Calu3 (cell line): ENCODE measurements around the gene BBIP1. TPM values are rescaled to one million over a fixed set of nuclear protein-coding genes. Genes with fewer than 3 reads are reported as not detected.
"Not testable (repeated sequence)": the region's sequence is repeated elsewhere in the genome, so short reads cannot be mapped to it uniquely, and the experiment has no call there.

ENCODE experiments used
- BruUV-seq: library from RNA; stranded (reverse); fragments of 400-500 nt; replicated peaks from 2 replicates; lab custom pipeline; 2021; lab: Mats Ljungman, UMichigan
- CTCF ChIA-PET: fragments of 300-600 bp; sonication (Branson Sonifier 250); formaldehyde crosslinking; loops from one replicate; lab custom pipeline; 2022; ENCODE audit warnings: antibody characterized with exemption; lab: Charles Lee
- DNase-seq: peaks from one replicate; pipeline ENCODE4 v3.0.0; 2022
- H3K27ac Mint-ChIP-seq: one replicate; pipeline ENCODE4 v1.8.0; 2022; ENCODE audit warnings: mixed read lengths; ENCODE audit not compliant: unreplicated experiment
- H3K27me3 Mint-ChIP-seq: one replicate; pipeline ENCODE4 v1.8.0; 2022; ENCODE audit warnings: mixed read lengths; ENCODE audit not compliant: unreplicated experiment
- H3K36me3 Mint-ChIP-seq: one replicate; pipeline ENCODE4 v1.8.0; 2022; ENCODE audit warnings: mild to moderate bottlenecking, moderate library complexity, mixed read lengths; ENCODE audit not compliant: insufficient read depth, unreplicated experiment
- H3K4me1 Mint-ChIP-seq: one replicate; pipeline ENCODE4 v1.8.0; 2022; ENCODE audit warnings: mild to moderate bottlenecking, low read depth, mixed read lengths; ENCODE audit not compliant: unreplicated experiment
- H3K4me3 Mint-ChIP-seq: one replicate; pipeline ENCODE4 v1.8.0; 2022; ENCODE audit warnings: mild to moderate bottlenecking, low read depth, moderate library complexity, mixed read lengths; ENCODE audit not compliant: unreplicated experiment
- H3K9me3 Mint-ChIP-seq: one replicate; pipeline ENCODE4 v1.8.0; 2022; ENCODE audit warnings: low read depth, mixed read lengths; ENCODE audit not compliant: unreplicated experiment
- intact Hi-C: fragments of 100-400 bp; cut with micrococcal nuclease; formaldehyde crosslinking; loops from one replicate; pipeline ENCODE4 v1.10.0; 2022; ENCODE audit not compliant: unreplicated experiment
- total RNA-seq: library from RNA; stranded (reverse); gene quantifications from 2 replicates; pipeline ENCODE4 v1.2.3, GENCODE V29; 2022
- TF ChIP-seq, protein P1 (sequence below): fragments of 200-600 bp; IDR thresholded peaks from one replicate; pipeline ENCODE4 v1.8.0; 2022; ENCODE audit warnings: antibody characterized with exemption; ENCODE audit not compliant: unreplicated experiment

Gene BBIP1
- total RNA-seq, 1 experiment from 2014 or later, result 15.8 TPM

DNA sequence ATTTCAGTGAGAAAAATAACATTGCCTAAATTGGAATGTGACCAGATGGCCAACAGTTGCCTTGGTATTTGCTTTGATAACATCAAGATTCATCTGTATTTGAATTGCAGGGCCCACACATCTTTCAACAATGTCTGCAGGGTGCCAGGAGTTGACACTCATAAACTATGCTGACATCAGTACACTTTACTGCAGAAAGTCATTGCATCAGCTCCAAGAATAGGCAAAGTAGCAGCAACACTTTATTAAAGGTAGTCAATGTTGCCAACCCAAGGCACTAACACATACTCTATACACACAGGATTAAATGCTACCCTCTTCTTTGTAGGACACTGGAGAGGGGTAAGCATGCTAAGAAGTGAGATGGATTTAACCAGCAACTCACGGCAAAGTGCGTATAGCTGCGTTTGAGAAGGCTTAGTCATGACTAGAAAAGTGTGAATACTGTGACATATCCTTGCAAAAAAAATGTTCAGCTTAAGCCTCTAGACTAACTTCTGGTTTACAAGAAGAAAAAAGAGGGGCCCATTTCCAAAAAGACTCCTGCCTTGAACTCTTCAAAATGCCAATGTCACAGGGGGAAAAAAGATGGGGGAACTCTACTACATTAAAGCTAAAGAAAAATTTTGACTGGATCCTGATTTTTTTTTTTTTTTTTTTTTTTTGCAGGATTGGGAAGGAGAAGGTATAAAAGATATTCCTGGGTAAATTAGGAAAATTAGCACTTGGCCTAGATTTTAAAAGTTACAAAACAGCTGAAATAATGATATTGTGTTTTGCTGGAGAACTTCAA is 2.2 kb downstream of the BBIP1 start:
- TF ChIP-seq, protein P1, sequence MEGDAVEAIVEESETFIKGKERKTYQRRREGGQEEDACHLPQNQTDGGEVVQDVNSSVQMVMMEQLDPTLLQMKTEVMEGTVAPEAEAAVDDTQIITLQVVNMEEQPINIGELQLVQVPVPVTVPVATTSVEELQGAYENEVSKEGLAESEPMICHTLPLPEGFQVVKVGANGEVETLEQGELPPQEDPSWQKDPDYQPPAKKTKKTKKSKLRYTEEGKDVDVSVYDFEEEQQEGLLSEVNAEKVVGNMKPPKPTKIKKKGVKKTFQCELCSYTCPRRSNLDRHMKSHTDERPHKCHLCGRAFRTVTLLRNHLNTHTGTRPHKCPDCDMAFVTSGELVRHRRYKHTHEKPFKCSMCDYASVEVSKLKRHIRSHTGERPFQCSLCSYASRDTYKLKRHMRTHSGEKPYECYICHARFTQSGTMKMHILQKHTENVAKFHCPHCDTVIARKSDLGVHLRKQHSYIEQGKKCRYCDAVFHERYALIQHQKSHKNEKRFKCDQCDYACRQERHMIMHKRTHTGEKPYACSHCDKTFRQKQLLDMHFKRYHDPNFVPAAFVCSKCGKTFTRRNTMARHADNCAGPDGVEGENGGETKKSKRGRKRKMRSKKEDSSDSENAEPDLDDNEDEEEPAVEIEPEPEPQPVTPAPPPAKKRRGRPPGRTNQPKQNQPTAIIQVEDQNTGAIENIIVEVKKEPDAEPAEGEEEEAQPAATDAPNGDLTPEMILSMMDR, result no peak
- CTCF ChIA-PET, result no interaction called here
- Mint-ChIP-seq H3K9me3 (no peaks in the 10 kb centered on the region), H3K36me3 (peaks cover 35% of the 10 kb centered on the region), H3K27me3 (no peaks in the 10 kb centered on the region), H3K27ac (no peak overlapping the region), H3K4me1 (peaks cover 8% of the 10 kb centered on the region), H3K4me3 (no peak overlapping the region)
- no TSS peak for BruUV-seq
- intact Hi-C loops, result no loop called here
- DNase-seq, result no peak

DNA sequence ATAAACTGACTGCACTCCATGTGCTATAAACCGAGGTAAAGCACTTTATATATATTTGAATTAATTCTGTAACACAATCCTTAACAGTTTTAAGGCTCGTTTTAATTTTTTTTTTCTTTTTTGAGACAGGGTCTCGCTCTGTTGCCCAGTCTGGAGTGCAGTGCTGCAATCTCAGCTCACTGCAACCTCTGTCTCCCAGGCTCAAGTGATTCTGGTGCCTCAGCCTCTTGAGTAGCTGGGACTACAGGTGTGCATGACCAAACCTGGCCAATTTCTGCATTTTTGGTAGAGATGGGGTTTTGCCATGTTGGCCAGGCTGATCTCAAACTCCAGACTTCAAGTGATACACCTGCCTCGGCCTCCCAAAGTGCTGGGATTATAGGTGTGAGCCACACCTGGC is 3.4 kb downstream of the BBIP1 start:
- H3K4me3 Mint-ChIP-seq, intact Hi-C loops, H3K27ac Mint-ChIP-seq, H3K4me1 Mint-ChIP-seq, H3K27me3 Mint-ChIP-seq, BruUV-seq, DNase-seq, H3K9me3 Mint-ChIP-seq, CTCF ChIA-PET: not testable (repeated sequence)
- H3K36me3 Mint-ChIP-seq, result peaks cover 30% of the 10 kb centered on the region

DNA sequence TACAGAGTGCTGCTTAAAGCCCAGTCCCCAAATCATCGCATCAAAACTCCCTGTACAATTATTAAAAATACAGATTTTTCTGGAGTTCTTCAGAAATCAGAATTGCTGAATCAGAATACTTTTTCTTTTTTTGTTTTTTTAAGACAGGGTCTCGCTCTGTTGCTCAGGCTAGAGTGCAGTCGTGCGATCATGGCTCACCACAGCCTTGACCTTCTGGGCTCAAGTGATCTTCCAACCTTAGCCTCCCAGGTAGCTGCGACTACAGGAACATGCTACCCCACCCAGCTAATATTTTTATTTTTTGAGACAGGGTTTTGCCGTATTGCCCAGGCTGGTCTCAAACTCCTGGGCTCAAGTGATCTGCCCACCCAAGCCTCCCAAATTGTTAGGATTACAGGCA is 3.9 kb downstream of the BBIP1 start:
- no peak for DNase-seq
- intact Hi-C loops, result no loop called here
- no peaks in the 10 kb centered on the region for H3K27me3 Mint-ChIP-seq
- H3K36me3 Mint-ChIP-seq, result peaks cover 24% of the 10 kb centered on the region
- H3K4me3 Mint-ChIP-seq, result no peak overlapping the region
- H3K9me3 Mint-ChIP-seq, result no peaks in the 10 kb centered on the region
- BruUV-seq, result no TSS peak
- CTCF ChIA-PET, result no interaction called here
- H3K4me1 Mint-ChIP-seq, result peaks cover 8% of the 10 kb centered on the region
- TF ChIP-seq, protein P1, result no peak
- no peak overlapping the region for H3K27ac Mint-ChIP-seq

DNA sequence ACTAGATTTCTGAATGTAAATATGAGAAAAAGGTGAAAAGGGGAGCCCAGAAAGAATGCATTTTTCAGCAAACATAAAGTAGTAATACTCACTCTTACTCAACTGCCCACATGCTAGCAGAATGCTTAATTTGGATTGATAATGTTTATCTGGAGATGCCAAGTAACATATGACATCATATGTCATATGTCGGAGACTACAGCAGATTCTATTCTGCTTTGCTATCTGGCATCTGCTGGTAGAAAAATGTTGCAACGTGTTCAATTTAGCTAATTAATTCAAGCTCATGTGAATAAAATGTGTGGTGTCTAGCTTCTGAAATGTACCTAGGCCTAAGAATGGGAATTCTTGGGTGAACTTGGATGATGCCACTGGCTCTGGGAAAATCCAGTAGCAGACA is 4.5 kb downstream of the BBIP1 start:
- peaks cover 8% of the 10 kb centered on the region for H3K4me1 Mint-ChIP-seq
- H3K9me3 Mint-ChIP-seq, result no peaks in the 10 kb centered on the region
- no peak overlapping the region for H3K27ac Mint-ChIP-seq
- TF ChIP-seq, protein P1, result no peak
- intact Hi-C loops, result no loop called here
- peaks cover 18% of the 10 kb centered on the region for H3K36me3 Mint-ChIP-seq
- H3K4me3 Mint-ChIP-seq, result no peak overlapping the region
- no peak for DNase-seq
- no TSS peak for BruUV-seq
- CTCF ChIA-PET, result no interaction called here
- H3K27me3 Mint-ChIP-seq, result no peaks in the 10 kb centered on the region

DNA sequence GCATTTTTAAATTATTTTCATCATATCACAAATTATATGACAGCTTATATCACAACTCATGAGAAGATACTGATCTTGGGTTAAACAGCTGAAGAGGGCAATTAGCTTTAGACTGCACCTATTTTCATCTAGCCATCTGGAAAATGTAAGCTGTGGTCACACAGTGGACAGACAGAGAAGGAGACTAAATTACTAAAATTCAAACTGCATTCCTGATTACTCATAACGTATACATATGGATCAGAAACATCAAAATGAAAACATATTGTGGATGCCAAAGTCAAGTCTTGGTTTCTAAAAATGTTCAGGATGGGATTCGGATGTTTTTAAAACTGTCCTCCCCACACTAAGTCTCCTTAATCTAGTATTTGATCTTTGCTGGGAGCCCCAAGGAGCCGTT is 6.6 kb downstream of the BBIP1 start:
- Mint-ChIP-seq H3K27me3 (no peaks in the 10 kb centered on the region), H3K27ac (no peak overlapping the region), H3K9me3 (no peaks in the 10 kb centered on the region), H3K4me3 (no peak overlapping the region), H3K4me1 (peaks cover 3% of the 10 kb centered on the region), H3K36me3 (no peaks in the 10 kb centered on the region)
- intact Hi-C loops, result no loop called here
- no peak for DNase-seq
- TF ChIP-seq, protein P1, result no peak
- CTCF ChIA-PET, result interaction anchor here (0.7 kb wide), 1 partner anchor 197 kb away, joined by 7 read pairs; no protein-coding TSS in a partner anchor
- BruUV-seq, result no TSS peak
